PC-9 (cell line): ENCODE data around the gene ZMIZ1. TPM values are rescaled to one million over a fixed set of nuclear protein-coding genes. Genes with fewer than 3 reads are reported as not detected.

Experiments
- BruUV-seq: library from RNA; stranded (reverse); fragments of 400-500 nt; replicated peaks from 2 replicates; lab custom pipeline; 2021; lab: Mats Ljungman, UMichigan
- CTCF ChIA-PET: fragments of 300-600 bp; sonication (Branson Sonifier 250); formaldehyde crosslinking; loops from one replicate; lab custom pipeline; 2022; ENCODE audit warnings: antibody characterized with exemption; lab: Charles Lee
- POLR2A ChIA-PET: fragments of 300-600 bp; sonication (Branson Sonifier 250); formaldehyde crosslinking; loops from one replicate; lab custom pipeline; 2022; ENCODE audit warnings: antibody characterized with exemption; ENCODE audit not compliant: unreplicated experiment; lab: Charles Lee
- DNase-seq, 2 experiments: peaks; one replicate each; pipeline versions ENCODE4 v3.0.0 to v3.0.0-alpha.2; 2015 to 2022; ENCODE audit warnings: mixed read lengths in 1 of 2
- H2AFZ ChIP-seq: fragments of 200-600 bp; sonication (generic); 2 replicates; pipeline ENCODE4 v1.8.1; 2017; ENCODE audit warnings: antibody characterized with exemption
- H3F3A ChIP-seq: fragments of 200-600 bp; sonication (generic); 2 replicates; pipeline ENCODE4 v1.8.1; 2017; ENCODE audit warnings: antibody characterized with exemption, mild to moderate bottlenecking, low read depth; ENCODE audit not compliant: insufficient read depth
- H3K27ac ChIP-seq: fragments of 200-600 bp; sonication (generic); 2 replicates; pipeline ENCODE4 v1.6.1; 2016; ENCODE audit warnings: mixed run types
- H3K27me3 ChIP-seq: fragments of 200-600 bp; sonication (generic); 2 replicates; pipeline ENCODE4 v1.6.1; 2016; ENCODE audit warnings: low read depth, mixed run types; ENCODE audit not compliant: insufficient read depth
- H3K36me3 ChIP-seq: fragments of 200-600 bp; sonication (generic); 2 replicates; pipeline ENCODE4 v1.6.1; 2016; ENCODE audit warnings: low read depth, mixed run types
- H3K4me1 ChIP-seq: fragments of 200-600 bp; sonication (generic); replicated peaks from 2 replicates; pipeline ENCODE4 v1.6.1; 2016; ENCODE audit warnings: mixed run types; ENCODE audit not compliant: insufficient read depth
- H3K4me2 ChIP-seq: fragments of 200-600 bp; sonication (generic); 2 replicates; pipeline ENCODE4 v1.6.1; 2017; ENCODE audit warnings: mixed run types
- H3K4me3 ChIP-seq: fragments of 200-600 bp; sonication (generic); 2 replicates; pipeline ENCODE4 v1.6.1; 2016; ENCODE audit warnings: mixed run types
- H3K79me2 ChIP-seq: fragments of 200-600 bp; sonication (generic); 2 replicates; pipeline ENCODE4 v1.6.1; 2017; ENCODE audit warnings: low read depth, mixed run types
- H3K9me2 ChIP-seq: fragments of 200-600 bp; sonication (generic); 2 replicates; pipeline ENCODE4 v1.8.1; 2017; ENCODE audit warnings: mild to moderate bottlenecking; ENCODE audit not compliant: insufficient read depth
- H3K9me3 ChIP-seq: fragments of 200-600 bp; sonication (generic); 2 replicates; pipeline ENCODE4 v1.8.1; 2016; ENCODE audit warnings: low read depth; ENCODE audit not compliant: insufficient read depth
- H4K20me1 ChIP-seq: fragments of 200-600 bp; sonication (generic); 2 replicates; pipeline ENCODE4 v1.8.1; 2017; ENCODE audit not compliant: insufficient read depth
- CTCF ChIP-seq: fragments of 200-600 bp; sonication (generic); conservative IDR thresholded peaks from 2 replicates; pipeline ENCODE4 v1.6.1; 2017; ENCODE audit warnings: mixed run types, antibody characterized with exemption, mild to moderate bottlenecking, moderate library complexity
- EZH2 ChIP-seq: fragments of 200-600 bp; sonication (generic); IDR thresholded peaks from 2 replicates; pipeline ENCODE4 v1.8.0; 2017; ENCODE audit warnings: antibody characterized with exemption, low read depth
- intact Hi-C: fragments of 100-400 bp; cut with micrococcal nuclease; formaldehyde crosslinking; loops from one replicate; pipeline ENCODE4 v1.10.0; 2022; ENCODE audit not compliant: unreplicated experiment
- total RNA-seq: library from RNA; stranded (reverse); gene quantifications from 2 replicates; pipeline ENCODE4 v1.2.3, GENCODE V29; 2021

Gene ZMIZ1
- total RNA-seq, 1 experiment from 2014 or later = 47.6 TPM

DNA sequence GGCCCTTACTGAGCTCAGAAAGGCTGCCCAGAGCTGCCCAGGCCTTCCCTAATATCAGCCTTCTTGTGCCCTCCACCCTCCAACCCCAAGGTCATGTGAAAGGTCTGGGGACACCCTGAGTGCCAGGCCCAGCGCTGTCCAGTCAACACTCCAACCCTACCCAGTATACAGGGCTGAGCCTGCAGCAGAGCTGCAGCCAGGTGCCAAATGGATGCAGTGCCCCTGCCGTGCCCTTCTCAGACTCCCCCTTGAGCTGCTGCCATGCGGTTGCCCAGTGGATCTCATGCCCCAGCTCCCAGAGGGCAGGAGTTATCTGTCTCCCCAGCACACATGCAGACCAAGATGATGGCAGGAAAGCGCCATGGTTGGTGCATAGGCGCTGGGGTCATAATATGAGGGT, 61.5 kb downstream of the ZMIZ1 start:
- no TSS peak for BruUV-seq
- no peaks in the 10 kb centered on the region for H3K9me3 ChIP-seq
- H2AFZ ChIP-seq = no peak overlapping the region
- peaks cover 17% of the 10 kb centered on the region; the same call in 1 of the 2 replicates for H4K20me1 ChIP-seq
- H3K36me3 ChIP-seq = no peaks in the 10 kb centered on the region; the same call in 1 of the 2 replicates
- peaks cover 52% of the 10 kb centered on the region for H3K4me1 ChIP-seq
- POLR2A ChIA-PET = no interaction called here
- H3K79me2 ChIP-seq = peaks cover 28% of the 10 kb centered on the region; the same call in 1 of the 2 replicates
- H3K27ac ChIP-seq = no peak overlapping the region
- no peaks in the 10 kb centered on the region for H3K9me2 ChIP-seq
- peaks cover 37% of the 10 kb centered on the region for H3F3A ChIP-seq
- intact Hi-C loops = no loop called here
- H3K27me3 ChIP-seq = no peaks in the 10 kb centered on the region
- no peak overlapping the region for H3K4me3 ChIP-seq
- no peak for DNase-seq
- TF ChIP-seq EZH2 = no peak
- no peak for TF ChIP-seq CTCF
- CTCF ChIA-PET = no interaction called here
- H3K4me2 ChIP-seq = no peak overlapping the region

DNA sequence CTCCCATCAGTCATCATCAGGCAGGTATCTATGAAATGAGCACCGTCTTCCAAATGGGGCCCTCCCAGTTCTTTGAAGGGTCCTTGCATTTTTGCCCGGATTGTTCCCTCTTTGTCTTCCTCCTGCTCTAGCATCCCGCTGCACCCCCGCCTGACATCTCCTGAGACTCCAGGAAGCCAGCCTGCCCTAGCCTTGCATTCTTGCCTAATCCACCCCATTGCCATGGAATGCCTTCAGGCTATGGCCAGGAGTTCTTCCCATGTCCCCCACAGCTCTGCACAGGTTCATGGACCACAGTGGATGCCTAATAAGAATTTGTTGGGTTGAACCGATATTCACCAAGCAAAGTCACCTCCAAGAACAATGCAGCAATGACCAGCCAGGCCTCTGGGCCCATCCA, 62.1 kb downstream of the ZMIZ1 start:
- H3K27me3 ChIP-seq = no peaks in the 10 kb centered on the region
- no peak overlapping the region for H2AFZ ChIP-seq
- BruUV-seq = no TSS peak
- no peaks in the 10 kb centered on the region; the same call in 1 of the 2 replicates for H3K36me3 ChIP-seq
- ChIA-PET POLR2A (interaction anchor here (0.5 kb wide), 1 partner anchor 1363 kb away, joined by 3 read pairs; no protein-coding TSS in a partner anchor), CTCF (no interaction called here)
- H3K27ac ChIP-seq = no peak overlapping the region
- peaks cover 31% of the 10 kb centered on the region for H3F3A ChIP-seq
- TF ChIP-seq EZH2 (no peak), CTCF (no peak)
- no peak for DNase-seq
- H3K79me2 ChIP-seq = peaks cover 28% of the 10 kb centered on the region; the same call in 1 of the 2 replicates
- H3K9me3 ChIP-seq = no peaks in the 10 kb centered on the region
- peaks cover 46% of the 10 kb centered on the region for H3K4me1 ChIP-seq
- no peak overlapping the region for H3K4me2 ChIP-seq
- intact Hi-C loops = no loop called here
- H3K4me3 ChIP-seq = no peak overlapping the region
- peaks cover 17% of the 10 kb centered on the region; the same call in 1 of the 2 replicates for H4K20me1 ChIP-seq
- H3K9me2 ChIP-seq = no peaks in the 10 kb centered on the region

DNA sequence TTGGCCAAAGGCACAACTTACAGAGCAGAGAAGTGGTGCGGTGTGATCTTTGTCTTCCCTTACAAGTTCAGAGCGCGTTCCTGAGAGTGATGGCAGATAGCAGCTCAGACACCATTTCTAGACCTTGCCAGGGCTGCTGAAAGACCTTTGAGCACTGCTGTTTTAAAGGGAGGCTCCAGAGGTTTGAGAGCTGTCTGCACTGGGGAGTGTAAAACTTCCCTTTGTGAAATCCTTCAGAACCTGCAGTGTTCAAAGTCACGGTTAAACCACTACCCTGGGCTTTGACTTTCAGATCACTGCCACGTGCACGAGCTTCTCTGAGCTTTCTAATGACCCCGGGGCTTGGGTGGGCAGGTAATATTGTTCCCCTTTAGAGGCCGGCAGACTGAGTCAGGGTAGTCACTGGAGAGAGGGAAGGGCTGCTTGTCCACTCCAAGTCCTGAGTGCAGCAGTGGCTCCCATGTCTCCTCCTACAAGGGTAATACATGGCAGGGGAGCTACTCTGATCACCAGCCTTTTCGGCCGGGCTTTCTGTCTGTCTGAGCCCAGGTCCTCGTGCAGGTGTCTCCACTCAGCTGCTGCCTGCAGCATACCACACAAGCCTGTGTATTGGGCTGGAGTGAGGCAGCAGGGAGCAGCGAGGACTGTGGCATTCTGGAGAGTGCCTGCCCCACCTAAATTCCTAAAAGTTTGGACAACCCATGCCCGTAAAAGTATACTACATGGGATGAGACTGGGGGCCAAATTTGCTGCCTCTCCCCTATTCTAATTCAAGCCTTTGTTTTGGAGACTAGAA, 63.3 kb downstream of the ZMIZ1 start:
- no peaks in the 10 kb centered on the region for H3K27me3 ChIP-seq
- DNase-seq = no peak
- H2AFZ ChIP-seq = no peak overlapping the region
- no peak overlapping the region for H3K4me2 ChIP-seq
- peaks cover 34% of the 10 kb centered on the region for H3K4me1 ChIP-seq
- TF ChIP-seq EZH2 = no peak
- no peak for TF ChIP-seq CTCF
- H4K20me1 ChIP-seq = peaks cover 13% of the 10 kb centered on the region
- ChIA-PET POLR2A (no interaction called here), CTCF (no interaction called here)
- no TSS peak for BruUV-seq
- H3K9me2 ChIP-seq = no peaks in the 10 kb centered on the region
- H3K36me3 ChIP-seq = no peaks in the 10 kb centered on the region; the same call in 1 of the 2 replicates
- peaks cover 33% of the 10 kb centered on the region; the same call in 1 of the 2 replicates for H3K79me2 ChIP-seq
- no peak overlapping the region for H3K27ac ChIP-seq
- no peak overlapping the region for H3K4me3 ChIP-seq
- peaks cover 19% of the 10 kb centered on the region for H3F3A ChIP-seq
- intact Hi-C loops = no loop called here
- no peaks in the 10 kb centered on the region for H3K9me3 ChIP-seq
